Keratinocyte (primary cell): Measurements from ENCODE around the gene DCAKD. TPM values are rescaled to one million over a fixed set of nuclear protein-coding genes. Genes with fewer than 3 reads are reported as not detected.

Source experiments
- DNase-seq: peaks from one replicate; pipeline ENCODE4 v3.0.0-alpha.2; 2011; ENCODE audit warnings: low read depth, missing footprints, low spot score
- FAIRE-seq: peaks from 2 replicates; lab custom pipeline; 2011; peaks lifted over from hg19 to GRCh38; lab: Jason Lieb, UNC
- H2AFZ ChIP-seq: 2 replicates; pipeline ENCODE4 v1.6.0; 2012; ENCODE audit warnings: low read length, control low read depth, inconsistent platforms; ENCODE audit not compliant: control insufficient read depth
- H3K27ac ChIP-seq: 2 replicates; pipeline ENCODE4 v1.5.1; 2011; ENCODE audit warnings: low read length; ENCODE audit not compliant: control insufficient read depth, insufficient read depth
- H3K27me3 ChIP-seq: 3 replicates; pipeline ENCODE4 v1.6.0; 2011; ENCODE audit warnings: low read length; ENCODE audit not compliant: control insufficient read depth, insufficient read depth; ENCODE audit errors: extremely low read depth
- H3K36me3 ChIP-seq, 2 experiments: 2 replicates in 1 of 2; 3 replicates in 1 of 2; pipeline ENCODE4 v1.5.1; 2011; ENCODE audit warnings: low read length in 2 of 2, mild to moderate bottlenecking in 1 of 2; ENCODE audit not compliant: control insufficient read depth in 2 of 2, insufficient read depth in 2 of 2; ENCODE audit errors: extremely low read depth in 1 of 2
- H3K4me1 ChIP-seq: 3 replicates; pipeline ENCODE4 v1.5.1; 2011; ENCODE audit warnings: low read length; ENCODE audit not compliant: control insufficient read depth, insufficient read depth; ENCODE audit errors: extremely low read depth
- H3K4me2 ChIP-seq: 3 replicates; pipeline ENCODE4 v1.6.0; 2011; ENCODE audit warnings: low read depth, low read length; ENCODE audit not compliant: control insufficient read depth, insufficient read depth; ENCODE audit errors: extremely low read depth
- H3K4me3 ChIP-seq, 3 experiments: fragments of 200-600 bp in 1 of 3; sonication (generic) in 1 of 3; 2 replicates in 2 of 3; 3 replicates in 1 of 3; pipeline ENCODE4 v1.5.1; 2011 to 2016; ENCODE audit warnings: low read length in 3 of 3, mild to moderate bottlenecking in 3 of 3, control low read depth in 2 of 3, inconsistent platforms in 1 of 3, low read depth in 1 of 3, mixed read lengths in 1 of 3, mixed run types in 1 of 3, moderate library complexity in 1 of 3; ENCODE audit not compliant: control insufficient read depth in 2 of 3, insufficient read depth in 2 of 3; ENCODE audit errors: extremely low read depth in 1 of 3
- H3K79me2 ChIP-seq: 2 replicates; pipeline ENCODE4 v1.6.0; 2012; ENCODE audit warnings: low read length; ENCODE audit not compliant: control insufficient read depth, insufficient read depth
- H3K9ac ChIP-seq: 3 replicates; pipeline ENCODE4 v1.6.0; 2011; ENCODE audit warnings: low read length; ENCODE audit not compliant: control insufficient read depth, insufficient read depth; ENCODE audit errors: extremely low read depth
- H3K9me1 ChIP-seq: 3 replicates; pipeline ENCODE4 v1.6.0; 2011; ENCODE audit warnings: low read length; ENCODE audit not compliant: control insufficient read depth, insufficient read depth; ENCODE audit errors: extremely low read depth
- H3K9me3 ChIP-seq: 2 replicates; pipeline ENCODE4 v1.5.1; 2012; ENCODE audit warnings: low read depth, low read length; ENCODE audit not compliant: control insufficient read depth
- H4K20me1 ChIP-seq: 3 replicates; pipeline ENCODE4 v1.6.0; 2011; ENCODE audit warnings: low read length; ENCODE audit not compliant: control insufficient read depth, insufficient read depth; ENCODE audit errors: extremely low read depth
- EZH2 ChIP-seq: IDR thresholded peaks from one replicate; pipeline ENCODE4 v1.6.1; 2012; ENCODE audit warnings: inconsistent platforms, mild to moderate bottlenecking, low read length, moderate library complexity
- dilution Hi-C: fragments of 300-500 bp; cut with MboI; formaldehyde crosslinking; loops from one replicate; pipeline ENCODE4 v1.7.0; 2020; ENCODE audit warnings: low sequenced_read_pairs; ENCODE audit not compliant: extremely low pct_ligation_motif_present
- polyA plus RNA-seq, 5 experiments: library from polyadenylated mRNA; depleted of rRNA in 3 of 5; stranded (reverse) in 3 of 5; stranded (forward) in 1 of 5; unstranded in 1 of 5; fragments of >200 nt; gene quantifications; 1 replicate in 1 of 5; 2 replicates in 3 of 5; 3 replicates in 1 of 5; pipeline versions ENCODE4 v1.2.1 to v1.2.3, GENCODE V29; 2011 to 2012; ENCODE audit warnings: missing spikeins in 2 of 5, low read depth in 1 of 5, low replicate concordance in 1 of 5
- TF ChIP-seq, protein P1 (sequence below), 3 experiments: IDR thresholded peaks in 1 of 3; conservative IDR thresholded peaks in 1 of 3; optimal IDR thresholded peaks in 1 of 3; 2 replicates in 2 of 3; 3 replicates in 1 of 3; pipeline versions ENCODE3 to v1.5.1; 2011; ENCODE audit warnings: low read length in 3 of 3, mild to moderate bottlenecking in 3 of 3, moderate library complexity in 2 of 3, control low read depth in 1 of 3, inconsistent platforms in 1 of 3; ENCODE audit not compliant: insufficient read depth in 2 of 3; ENCODE audit errors: extremely low read depth in 1 of 3

The DCAKD gene
- polyA plus RNA-seq, 1 donor (not counting 4 experiments of a cell fraction or from before 2014, with no cell fraction given): 18.7 TPM

DNA sequence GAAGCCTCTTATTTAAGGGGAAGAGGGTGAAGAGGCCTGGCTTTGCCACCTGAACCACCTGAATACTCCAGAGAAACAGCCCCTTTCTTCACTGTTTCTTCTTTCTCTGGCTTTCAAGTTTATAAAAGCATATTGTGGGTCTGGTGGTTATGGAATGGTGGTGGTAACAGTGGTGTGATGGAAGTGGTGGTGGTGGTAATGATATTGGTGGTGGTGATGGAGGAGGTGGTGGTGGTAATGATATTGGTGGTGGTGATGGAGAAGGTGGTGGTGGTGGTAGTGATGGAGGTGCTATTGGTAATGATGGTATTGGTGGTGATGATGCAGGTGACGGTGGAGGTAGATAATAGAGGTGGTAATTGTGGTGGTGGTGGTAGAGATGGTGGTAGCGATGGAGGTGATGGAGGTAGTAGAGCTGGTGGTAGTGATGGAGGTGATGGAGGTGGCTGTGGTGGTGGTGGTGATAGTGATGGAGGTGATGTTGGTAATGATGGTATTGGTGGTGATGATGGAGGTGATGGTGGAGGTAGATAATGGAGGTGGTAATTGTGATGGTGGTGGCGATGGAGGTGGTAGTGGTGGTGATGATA lies 69.2 kb downstream of the DCAKD start:
- Histone ChIP-seq H3K9ac (no peak overlapping the region), H2AFZ (no peak overlapping the region), H3K4me3 (no peak overlapping the region), H3K4me2 (no peak overlapping the region), H3K4me1 (no peaks in the 10 kb centered on the region), H4K20me1 (peaks cover 3% of the 10 kb centered on the region), H3K9me1 (no peaks in the 10 kb centered on the region), H3K9me3 (no peaks in the 10 kb centered on the region), H3K36me3 (no peaks in the 10 kb centered on the region), H3K79me2 (no peaks in the 10 kb centered on the region), H3K27ac (no peak overlapping the region), H3K27me3 (peaks cover 36% of the 10 kb centered on the region)
- TF ChIP-seq, protein P1, sequence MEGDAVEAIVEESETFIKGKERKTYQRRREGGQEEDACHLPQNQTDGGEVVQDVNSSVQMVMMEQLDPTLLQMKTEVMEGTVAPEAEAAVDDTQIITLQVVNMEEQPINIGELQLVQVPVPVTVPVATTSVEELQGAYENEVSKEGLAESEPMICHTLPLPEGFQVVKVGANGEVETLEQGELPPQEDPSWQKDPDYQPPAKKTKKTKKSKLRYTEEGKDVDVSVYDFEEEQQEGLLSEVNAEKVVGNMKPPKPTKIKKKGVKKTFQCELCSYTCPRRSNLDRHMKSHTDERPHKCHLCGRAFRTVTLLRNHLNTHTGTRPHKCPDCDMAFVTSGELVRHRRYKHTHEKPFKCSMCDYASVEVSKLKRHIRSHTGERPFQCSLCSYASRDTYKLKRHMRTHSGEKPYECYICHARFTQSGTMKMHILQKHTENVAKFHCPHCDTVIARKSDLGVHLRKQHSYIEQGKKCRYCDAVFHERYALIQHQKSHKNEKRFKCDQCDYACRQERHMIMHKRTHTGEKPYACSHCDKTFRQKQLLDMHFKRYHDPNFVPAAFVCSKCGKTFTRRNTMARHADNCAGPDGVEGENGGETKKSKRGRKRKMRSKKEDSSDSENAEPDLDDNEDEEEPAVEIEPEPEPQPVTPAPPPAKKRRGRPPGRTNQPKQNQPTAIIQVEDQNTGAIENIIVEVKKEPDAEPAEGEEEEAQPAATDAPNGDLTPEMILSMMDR (optimal IDR thresholded peaks at IDR 0.05 in 1 of 3, IDR thresholded peaks at IDR 0.05 in 1 of 3, conservative IDR thresholded peaks at IDR 0.05 in 1 of 3; ENCODE audit: extremely low read depth in 1 of 3, insufficient read depth in 2 of 3, low read length in 3 of 3): no peak
- no peak for TF ChIP-seq EZH2
- FAIRE-seq (no peak), DNase-seq (no peak)
- dilution Hi-C loops: no loop called here

DNA sequence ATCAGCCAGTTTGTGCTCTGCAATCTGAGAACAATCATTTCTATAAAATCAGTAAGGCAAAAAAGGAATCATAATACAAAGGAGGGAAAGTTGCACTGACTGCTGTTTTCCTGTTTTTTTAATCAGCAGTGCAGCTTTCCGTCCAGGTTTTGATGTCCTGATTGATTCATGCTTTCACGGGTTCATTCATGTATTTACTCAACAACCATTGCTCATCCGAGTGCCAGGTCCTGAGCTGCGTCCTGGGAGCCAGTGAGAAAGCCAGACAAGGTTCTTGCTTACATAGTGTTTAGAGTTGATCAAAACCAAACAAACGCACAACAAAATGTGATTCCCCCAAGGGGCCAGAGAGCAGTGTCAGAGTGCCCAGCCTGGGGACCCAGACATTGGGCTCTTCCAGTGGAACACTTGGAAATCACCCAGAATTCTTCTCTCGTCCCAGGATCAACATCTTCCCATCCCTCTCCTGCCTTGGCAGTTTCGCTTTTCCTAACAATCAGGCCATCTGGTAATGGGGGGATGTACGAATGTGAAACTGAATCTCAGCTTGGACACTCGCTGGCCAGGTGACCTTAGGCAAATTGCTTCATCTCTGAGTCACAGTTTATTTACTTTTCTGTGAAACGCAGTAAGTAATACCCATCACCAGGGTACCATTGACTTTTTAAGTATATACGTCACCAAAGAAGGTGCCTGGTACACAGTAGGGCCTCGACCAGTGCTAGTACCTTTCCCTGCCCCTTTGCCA lies 70.0 kb downstream of the DCAKD start:
- TF ChIP-seq EZH2: no peak
- TF ChIP-seq, protein P1 (optimal IDR thresholded peaks at IDR 0.05 in 1 of 3, IDR thresholded peaks at IDR 0.05 in 1 of 3, conservative IDR thresholded peaks at IDR 0.05 in 1 of 3; ENCODE audit: extremely low read depth in 1 of 3, insufficient read depth in 2 of 3, low read length in 3 of 3): no peak
- Histone ChIP-seq H3K9ac (no peak overlapping the region), H2AFZ (no peak overlapping the region), H3K4me3 (no peak overlapping the region), H3K79me2 (no peaks in the 10 kb centered on the region), H3K4me2 (peak overlapping the region; percentile 30), H3K27me3 (peaks cover 35% of the 10 kb centered on the region), H4K20me1 (peaks cover 3% of the 10 kb centered on the region), H3K9me1 (no peaks in the 10 kb centered on the region), H3K36me3 (no peaks in the 10 kb centered on the region), H3K27ac (no peak overlapping the region), H3K4me1 (no peaks in the 10 kb centered on the region), H3K9me3 (no peaks in the 10 kb centered on the region)
- no peak for DNase-seq
- FAIRE-seq: peak; percentile 74
- dilution Hi-C loops: no loop called here
